HepG2 (cell line): ENCODE results near the gene RRP36. TPM values are rescaled to one million over a fixed set of nuclear protein-coding genes. Genes with fewer than 3 reads are reported as not detected.

Source experiments
- CBFB ChIP-seq: sonication (generic); formaldehyde crosslinking; IDR thresholded peaks from 2 replicates; pipeline ENCODE4 v1.4.0; 2020; ENCODE audit warnings: missing genetic modification reagents
- CEBPB ChIP-seq: IDR thresholded peaks from 2 replicates; pipeline ENCODE4 v1.6.1; 2011; ENCODE audit warnings: low read depth, low read length, improper control_type of control experiment, borderline replicate concordance
- CENPBD1 ChIP-seq: sonication (generic); formaldehyde crosslinking; IDR thresholded peaks from 2 replicates; pipeline ENCODE4 v1.8.0; 2022; ENCODE audit warnings: missing genetic modification reagents, low read depth, mild to moderate bottlenecking, borderline replicate concordance
- CENPX ChIP-seq: sonication (generic); formaldehyde crosslinking; IDR thresholded peaks from 2 replicates; pipeline ENCODE4 v1.9.0; 2021; ENCODE audit warnings: mild to moderate bottlenecking, missing genetic modification reagents, moderate library complexity
- ETV6 ChIP-seq: sonication (generic); formaldehyde crosslinking; conservative IDR thresholded peaks from 2 replicates; pipeline ENCODE4 v1.4.0; 2020; ENCODE audit warnings: missing genetic modification reagents
- FOXA3 ChIP-seq: IDR thresholded peaks from 2 replicates; pipeline ENCODE4 v1.6.1; 2016; ENCODE audit warnings: missing genetic modification reagents, missing compliant biosample characterization
- FOXO1 ChIP-seq: sonication (generic); formaldehyde crosslinking; IDR thresholded peaks from 2 replicates; pipeline ENCODE4 v1.4.0; 2020; ENCODE audit warnings: missing genetic modification reagents
- KLF15 ChIP-seq: sonication (generic); formaldehyde crosslinking; IDR thresholded peaks from 2 replicates; pipeline ENCODE4 v1.8.1; 2023; ENCODE audit warnings: borderline replicate concordance, mild to moderate bottlenecking, inconsistent platforms, missing genetic modification reagents, mixed read lengths
- MAFK ChIP-seq, 2 experiments: IDR thresholded peaks in 1 of 2; conservative IDR thresholded peaks in 1 of 2; 2 replicates each; pipeline ENCODE4 v1.6.1; 2011; ENCODE audit warnings: improper control_type of control experiment in 2 of 2, low read length in 2 of 2
- RXRA ChIP-seq: sonication (generic); formaldehyde crosslinking; IDR thresholded peaks from 2 replicates; pipeline ENCODE4 v1.5.1; 2020; ENCODE audit warnings: missing genetic modification reagents
- SKI ChIP-seq: fragments of 450-650 bp; IDR thresholded peaks from one replicate; pipeline ENCODE4 v1.6.1; 2018; ENCODE audit warnings: mild to moderate bottlenecking; ENCODE audit not compliant: partially characterized antibody
- THAP11 ChIP-seq: IDR thresholded peaks from 2 replicates; pipeline ENCODE4 v1.6.1; 2016; ENCODE audit warnings: missing biosample characterization, missing genetic modification reagents
- XBP1 ChIP-seq: sonication (generic); formaldehyde crosslinking; IDR thresholded peaks from 2 replicates; pipeline ENCODE4 v1.5.0; 2020; ENCODE audit warnings: missing genetic modification reagents
- ZFP62 ChIP-seq: sonication (generic); formaldehyde crosslinking; IDR thresholded peaks from 2 replicates; pipeline ENCODE4 v1.4.0; 2020; ENCODE audit warnings: missing genetic modification reagents
- ZKSCAN5 ChIP-seq: sonication (generic); formaldehyde crosslinking; IDR thresholded peaks from 2 replicates; pipeline ENCODE4 v1.5.1; 2020; ENCODE audit warnings: mild to moderate bottlenecking, missing genetic modification reagents
- ZNF30 ChIP-seq: sonication (generic); formaldehyde crosslinking; IDR thresholded peaks from 2 replicates; pipeline ENCODE4 v1.5.0; 2020; ENCODE audit warnings: mild to moderate bottlenecking, missing genetic modification reagents
- ZNF317 ChIP-seq: sonication (generic); formaldehyde crosslinking; IDR thresholded peaks from 2 replicates; pipeline ENCODE4 v1.5.0; 2020; ENCODE audit warnings: mild to moderate bottlenecking, missing genetic modification reagents
- ZNF460 ChIP-seq: sonication (generic); formaldehyde crosslinking; IDR thresholded peaks from 2 replicates; pipeline ENCODE4 v1.5.1; 2020; ENCODE audit warnings: missing genetic modification reagents, mild to moderate bottlenecking, borderline replicate concordance
- ZNF567 ChIP-seq: sonication (generic); formaldehyde crosslinking; IDR thresholded peaks from 2 replicates; pipeline ENCODE4 v1.8.1; 2023; ENCODE audit warnings: mild to moderate bottlenecking, missing genetic modification reagents, borderline replicate concordance
- ZNF660 ChIP-seq: sonication (generic); formaldehyde crosslinking; IDR thresholded peaks from 2 replicates; pipeline ENCODE4 v1.5.1; 2020; ENCODE audit warnings: mild to moderate bottlenecking, low read depth, missing genetic modification reagents, borderline replicate concordance
- ZNF691 ChIP-seq: sonication (generic); formaldehyde crosslinking; IDR thresholded peaks from 2 replicates; pipeline ENCODE4 v1.4.0; 2020; ENCODE audit warnings: missing genetic modification reagents, low read depth, mild to moderate bottlenecking, borderline replicate concordance
- polyA plus RNA-seq, 8 experiments: library from polyadenylated mRNA; depleted of rRNA in 3 of 8; stranded (reverse) in 7 of 8; unstranded in 1 of 8; fragments of >200 nt; fragmentation: Illumina TruSeq in 4 of 8; extraction: Trizol in 4 of 8; gene quantifications; 2 replicates each; pipeline versions ENCODE4 v1.2.1 to v1.2.3, GENCODE V29; 2011 to 2016; ENCODE audit warnings: low read depth in 4 of 8, missing spikeins in 1 of 8, mixed read lengths in 1 of 8; ENCODE audit not compliant: insufficient read depth in 1 of 8
- total RNA-seq, 5 experiments: library from RNA; depleted of rRNA; stranded (reverse); fragments of >200 nt; fragmentation: Illumina TruSeq; extraction: Trizol; gene quantifications; 2 replicates each; pipeline ENCODE4 v1.2.3, GENCODE V29; 2016; ENCODE audit warnings: low read depth in 1 of 5
- TF ChIP-seq, protein P1 (sequence below): sonication (generic); formaldehyde crosslinking; IDR thresholded peaks from 2 replicates; pipeline ENCODE4 v1.4.0; 2020; ENCODE audit warnings: missing genetic modification reagents, borderline replicate concordance

The RRP36 gene
- total and polyA plus RNA-seq, 2 of the 13 experiments (the other 11 are each of a cell fraction or from before 2014, with no cell fraction given): 29.5 to 144 TPM

DNA sequence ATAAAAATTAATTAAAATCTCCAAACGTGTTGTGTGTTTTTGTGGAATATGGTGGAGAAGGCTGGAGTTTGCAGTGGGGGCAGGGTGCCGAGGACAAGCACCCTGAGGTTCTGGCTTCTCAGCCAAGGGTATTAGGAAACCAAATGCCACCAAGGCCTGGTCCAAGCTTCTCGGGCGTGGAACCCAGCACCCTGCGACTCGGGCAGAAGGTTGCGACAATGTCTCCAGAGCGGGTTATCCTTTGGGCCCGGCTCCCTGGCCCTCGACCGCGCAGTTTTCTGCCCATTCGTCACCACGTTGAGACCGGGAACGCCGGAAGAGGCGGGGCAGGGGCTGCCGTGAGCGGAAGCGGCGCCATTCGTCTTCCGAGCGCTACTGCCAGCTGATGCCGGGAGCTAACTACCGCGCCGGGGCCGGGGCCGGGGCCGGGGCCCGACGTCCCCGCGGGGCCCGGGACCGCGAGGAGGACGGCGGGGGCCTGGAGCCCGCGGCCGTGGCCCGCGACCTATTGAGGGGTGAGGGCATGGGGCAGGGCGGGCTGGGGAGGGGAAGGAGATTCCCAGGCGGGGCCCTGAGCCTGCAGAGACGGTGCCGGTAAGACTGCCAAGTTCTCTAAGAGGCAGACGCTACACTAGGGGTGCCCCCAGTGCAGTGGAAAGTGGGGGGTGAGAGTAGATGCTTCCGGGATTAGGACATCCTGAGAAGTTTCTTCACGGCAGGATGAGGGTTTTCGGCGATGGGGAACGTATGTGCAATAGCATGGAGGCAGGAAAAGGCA is at the start of gene RRP36 (continued):
- TF ChIP-seq CENPX (CRISPR knock-in tag) (no peak), SKI (peak; percentile 20), XBP1 (CRISPR knock-in tag) (peak; percentile 82; the same call in 1 of the 2 replicates), ETV6 (CRISPR knock-in tag) (no peak; the same call in 1 of the 2 replicates), FOXO1 (CRISPR knock-in tag) (peak; percentile 25; the same call in 1 of the 2 replicates), ZNF691 (CRISPR knock-in tag) (peak; percentile 71; the same call in 1 of the 2 replicates), CENPBD1 (CRISPR knock-in tag) (no peak), ZNF460 (CRISPR knock-in tag) (no peak), ZKSCAN5 (CRISPR knock-in tag) (no peak), THAP11 (peak; percentile 90), ZNF317 (peak; percentile 73), FOXA3 (no peak), CEBPB (no peak; the same call in 1 of the 2 replicates), RXRA (CRISPR knock-in tag) (no peak; the same call in 1 of the 2 replicates), MAFK (conservative IDR thresholded peaks at IDR 0.05 in 1 of 2, IDR thresholded peaks at IDR 0.05 in 1 of 2; ENCODE audit: low read length in 2 of 2) (no peak), ZNF30 (no peak), ZNF660 (CRISPR knock-in tag) (no peak), ZFP62 (CRISPR knock-in tag) (no peak), KLF15 (CRISPR knock-in tag) (peak; percentile 54; the same call in 1 of the 2 replicates), ZNF567 (CRISPR knock-in tag) (no peak; the same call in 1 of the 2 replicates), CBFB (CRISPR knock-in tag) (0 out of 2 replicates have a peak, but pooled peaks have one; percentile 48)
- TF ChIP-seq, protein P1, sequence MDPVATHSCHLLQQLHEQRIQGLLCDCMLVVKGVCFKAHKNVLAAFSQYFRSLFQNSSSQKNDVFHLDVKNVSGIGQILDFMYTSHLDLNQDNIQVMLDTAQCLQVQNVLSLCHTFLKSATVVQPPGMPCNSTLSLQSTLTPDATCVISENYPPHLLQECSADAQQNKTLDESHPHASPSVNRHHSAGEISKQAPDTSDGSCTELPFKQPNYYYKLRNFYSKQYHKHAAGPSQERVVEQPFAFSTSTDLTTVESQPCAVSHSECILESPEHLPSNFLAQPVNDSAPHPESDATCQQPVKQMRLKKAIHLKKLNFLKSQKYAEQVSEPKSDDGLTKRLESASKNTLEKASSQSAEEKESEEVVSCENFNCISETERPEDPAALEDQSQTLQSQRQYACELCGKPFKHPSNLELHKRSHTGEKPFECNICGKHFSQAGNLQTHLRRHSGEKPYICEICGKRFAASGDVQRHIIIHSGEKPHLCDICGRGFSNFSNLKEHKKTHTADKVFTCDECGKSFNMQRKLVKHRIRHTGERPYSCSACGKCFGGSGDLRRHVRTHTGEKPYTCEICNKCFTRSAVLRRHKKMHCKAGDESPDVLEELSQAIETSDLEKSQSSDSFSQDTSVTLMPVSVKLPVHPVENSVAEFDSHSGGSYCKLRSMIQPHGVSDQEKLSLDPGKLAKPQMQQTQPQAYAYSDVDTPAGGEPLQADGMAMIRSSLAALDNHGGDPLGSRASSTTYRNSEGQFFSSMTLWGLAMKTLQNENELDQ (CRISPR knock-in tag): 0 out of 2 replicates have a peak, but pooled peaks have one; percentile 35
